ENCODE results near the gene RNF223.

Gene RNF223

GRCh38 chr1:1024149-1024770, 49.8 kb downstream of the RNF223 start:
- DNase-seq, result no peak

GRCh38 chr1:1023700-1024099, 50.4 kb downstream of the RNF223 start:
- no peak for DNase-seq

GRCh38 chr1:1022302-1023009, 51.6 kb downstream of the RNF223 start:
- DNase-seq, result peak in 1 of 2 experiments; percentile 62

DNA sequence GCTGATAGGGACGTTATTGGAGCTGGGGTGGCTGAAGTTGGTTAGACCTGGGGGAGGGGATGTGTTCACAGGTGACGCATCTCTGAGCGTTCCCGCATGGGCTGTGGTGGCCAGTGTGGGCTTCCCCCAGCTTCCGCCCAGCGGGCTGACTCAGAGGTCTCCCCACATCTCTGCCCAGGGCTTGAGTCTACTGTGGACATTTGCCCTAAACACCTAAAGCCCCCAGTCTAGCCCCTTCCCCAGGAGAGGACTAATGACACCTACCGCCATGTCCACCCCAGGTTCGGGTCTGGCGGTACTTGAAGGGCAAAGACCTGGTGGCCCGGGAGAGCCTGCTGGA, 52.2 kb downstream of the RNF223 start:
- no peak for DNase-seq

DNA sequence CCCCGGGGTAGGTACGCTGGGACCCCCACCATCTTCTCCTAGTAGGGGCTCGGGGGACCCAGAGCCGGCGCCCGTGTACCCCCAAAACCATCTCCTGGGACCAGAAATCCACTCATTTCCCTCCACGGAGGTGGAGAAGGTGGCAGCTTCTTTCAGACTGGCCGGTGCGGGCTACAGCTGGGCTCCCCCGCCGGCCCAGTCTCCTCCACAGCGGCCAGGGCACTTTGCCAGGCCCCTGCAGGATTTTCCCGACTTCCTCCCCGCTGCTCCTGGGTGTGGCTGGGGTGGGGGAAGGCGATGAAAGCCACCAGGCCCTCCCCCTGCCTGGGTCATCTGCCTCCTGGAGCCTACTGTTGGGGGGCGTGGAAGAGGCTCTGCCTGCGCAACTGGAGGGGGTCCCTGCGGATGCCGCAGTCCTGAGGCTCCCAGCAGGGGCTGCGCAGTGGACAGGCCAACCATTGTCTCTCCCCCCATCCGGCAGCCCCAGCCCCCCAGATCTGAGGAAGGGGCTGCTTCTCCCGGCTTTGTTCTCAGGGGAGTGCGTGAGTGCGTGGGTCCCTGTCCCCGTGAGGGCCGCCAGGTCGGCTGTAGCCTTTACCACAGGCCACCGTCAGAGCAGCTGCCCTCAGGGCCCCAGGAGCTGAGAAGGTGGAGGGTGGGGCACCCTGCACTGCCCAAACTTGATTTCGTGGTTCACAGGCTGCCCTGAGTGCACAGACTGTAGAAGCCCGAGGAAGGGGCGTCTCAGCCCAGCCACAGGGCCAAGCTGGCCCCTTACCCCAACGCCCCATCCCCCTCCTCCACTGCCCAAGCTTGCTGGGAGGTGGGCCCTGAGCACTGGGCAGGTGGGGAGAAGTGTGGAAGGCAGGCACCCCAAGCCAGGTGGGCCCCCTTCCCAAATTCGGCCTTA, 52.8 kb downstream of the RNF223 start:
- DNase-seq, result peak in 1 of 2 experiments; percentile 44

Data from NCI-H524 (cell line).